Measurements from ENCODE around the gene CMA1. TPM values are rescaled to one million over a fixed set of nuclear protein-coding genes. Genes with fewer than 3 reads are reported as not detected.

The CMA1 gene
- total RNA-seq, 1 experiment from 2014 or later: not detected

- peaks cover 2% of the 10 kb centered on the region for H3K27me3 Mint-ChIP-seq (ENCODE audit: low read depth)
- Histone ChIP-seq H3K4me2 (ENCODE audit: insufficient read depth, insufficient read length, low read length) (no peak overlapping the region), H3K18ac (ENCODE audit: insufficient read length, low read depth, low read length) (no peak overlapping the region), H3K27ac (ENCODE audit: insufficient read length, low read depth, low read length) (no peak overlapping the region), H2BK5ac (ENCODE audit: insufficient read length, low read length) (no peak overlapping the region), H2BK12ac (ENCODE audit: insufficient read length, low read depth, low read length) (no peak overlapping the region), H2BK15ac (ENCODE audit: low read depth, low read length) (no peak overlapping the region), H4K20me1 (ENCODE audit: control insufficient read depth, insufficient read depth, insufficient read length) (no peaks in the 10 kb centered on the region), H3K9me3 (ENCODE audit: control insufficient read depth, low read depth, low read length) (no peaks in the 10 kb centered on the region), H3K14ac (ENCODE audit: insufficient read depth, low read length) (no peak overlapping the region), H4K91ac (ENCODE audit: insufficient read length, low read depth, low read length) (no peak overlapping the region), H3K79me1 (ENCODE audit: insufficient read depth, low read depth, low read length, poor library complexity, severe bottlenecking) (no peaks in the 10 kb centered on the region), H3K4ac (ENCODE audit: low read depth, low read length) (no peak overlapping the region), H3K23me2 (ENCODE audit: insufficient read length, low read depth, low read length, poor library complexity, severe bottlenecking) (no peaks in the 10 kb centered on the region), H3K4me1 (ENCODE audit: insufficient read depth, low read length) (no peaks in the 10 kb centered on the region), H2BK120ac (ENCODE audit: low read depth, low read length, poor library complexity, severe bottlenecking) (no peak overlapping the region), H4K8ac (replicated peaks; ENCODE audit: insufficient read length, low read depth, low read length) (no peak overlapping the region), H2AFZ (ENCODE audit: low read length) (no peak overlapping the region), H3K27me3 (ENCODE audit: insufficient read depth, low read length) (no peaks in the 10 kb centered on the region), H3T11ph (ENCODE audit: low read length) (no peak overlapping the region), H2AK5ac (ENCODE audit: insufficient read length, low read length) (no peak overlapping the region), H3K79me2 (ENCODE audit: insufficient read depth, low read length) (no peaks in the 10 kb centered on the region), H2BK20ac (ENCODE audit: low read depth, low read length, poor library complexity, severe bottlenecking) (no peak overlapping the region), H3K23ac (ENCODE audit: insufficient read length, low read depth, low read length) (no peak overlapping the region), H4K5ac (ENCODE audit: insufficient read length, low read depth, low read length) (no peak overlapping the region), H3K56ac (ENCODE audit: insufficient read length, low read depth, low read length) (no peak overlapping the region), H3K9ac (ENCODE audit: extremely low read depth, insufficient read length, low read length) (no peak overlapping the region)
- no peak overlapping the region for H3K27ac Mint-ChIP-seq
- peaks cover 0 to 1% of the 10 kb centered on the region in 2 experiments; a peak in 1 of 5 replicates for H3K9me3 Mint-ChIP-seq
- no peak overlapping the region for H3K4me3 Mint-ChIP-seq
- H3K4me1 Mint-ChIP-seq: no peaks in the 10 kb centered on the region
- TF ChIP-seq CTCF (conservative IDR thresholded peaks at IDR 0.05): no peak
- WGBS (ENCODE audit: extremely low coverage, insufficient read length, low lambda C conversion rate): no CpG with 5 or more reads among the region's 3 CpGs
- no peak for DNase-seq
- no peaks in the 10 kb centered on the region for H3K36me3 Mint-ChIP-seq (ENCODE audit: insufficient read depth in 1 of 3, low read depth in 3 of 3)
Measured at GRCh38 chr14:24465368-24465767, 42.7 kb downstream of the CMA1 start.

Data from H9 (cell line).